ENCODE data around the gene TMEM125. TPM values are rescaled to one million over a fixed set of nuclear protein-coding genes. Genes with fewer than 3 reads are reported as not detected.

Gene TMEM125
- total RNA-seq, 1 donor = not detected

DNA sequence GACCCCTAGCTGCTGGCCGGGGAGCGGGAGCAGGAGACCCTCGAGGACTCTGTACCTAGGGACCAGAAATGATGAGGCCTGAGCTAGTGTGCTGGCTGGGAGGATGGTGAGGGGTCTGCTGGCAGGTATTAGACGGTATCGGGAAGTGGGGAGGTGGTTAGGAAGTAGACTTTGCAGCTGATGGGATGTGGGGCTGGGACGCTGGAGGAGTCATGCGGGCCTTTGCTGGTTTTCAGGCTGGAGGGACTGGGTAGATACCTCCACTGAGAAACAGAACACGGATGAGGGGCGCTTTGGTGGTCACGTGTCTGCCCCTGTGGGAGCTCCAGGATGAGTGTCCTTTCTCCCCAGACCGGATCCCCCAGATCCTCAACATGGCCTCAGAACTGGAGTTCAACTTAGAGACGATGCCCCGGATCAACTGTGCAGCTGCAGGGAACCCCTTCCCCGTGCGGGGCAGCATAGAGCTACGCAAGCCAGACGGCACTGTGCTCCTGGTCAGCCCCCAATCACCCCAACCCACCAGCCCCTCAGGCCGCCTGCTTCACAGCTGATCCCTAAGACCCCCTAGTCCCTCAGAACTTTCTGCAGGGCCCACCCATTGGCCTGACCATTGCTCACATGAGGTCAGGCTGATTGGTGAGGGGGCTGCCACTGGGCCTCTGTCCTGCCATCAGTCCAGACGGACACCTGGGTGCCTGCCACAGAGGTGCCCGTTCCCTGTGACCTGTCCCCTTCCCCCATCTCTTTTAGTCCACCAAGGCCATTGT, 39.0 kb downstream of the TMEM125 start:
- DNase-seq (ENCODE audit: low read depth) = no peak
- H3K4me3 ChIP-seq (ENCODE audit: low read depth, low read length) = no peak overlapping the region
- TF ChIP-seq, protein P1, sequence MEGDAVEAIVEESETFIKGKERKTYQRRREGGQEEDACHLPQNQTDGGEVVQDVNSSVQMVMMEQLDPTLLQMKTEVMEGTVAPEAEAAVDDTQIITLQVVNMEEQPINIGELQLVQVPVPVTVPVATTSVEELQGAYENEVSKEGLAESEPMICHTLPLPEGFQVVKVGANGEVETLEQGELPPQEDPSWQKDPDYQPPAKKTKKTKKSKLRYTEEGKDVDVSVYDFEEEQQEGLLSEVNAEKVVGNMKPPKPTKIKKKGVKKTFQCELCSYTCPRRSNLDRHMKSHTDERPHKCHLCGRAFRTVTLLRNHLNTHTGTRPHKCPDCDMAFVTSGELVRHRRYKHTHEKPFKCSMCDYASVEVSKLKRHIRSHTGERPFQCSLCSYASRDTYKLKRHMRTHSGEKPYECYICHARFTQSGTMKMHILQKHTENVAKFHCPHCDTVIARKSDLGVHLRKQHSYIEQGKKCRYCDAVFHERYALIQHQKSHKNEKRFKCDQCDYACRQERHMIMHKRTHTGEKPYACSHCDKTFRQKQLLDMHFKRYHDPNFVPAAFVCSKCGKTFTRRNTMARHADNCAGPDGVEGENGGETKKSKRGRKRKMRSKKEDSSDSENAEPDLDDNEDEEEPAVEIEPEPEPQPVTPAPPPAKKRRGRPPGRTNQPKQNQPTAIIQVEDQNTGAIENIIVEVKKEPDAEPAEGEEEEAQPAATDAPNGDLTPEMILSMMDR (IDR thresholded peaks at IDR 0.05; ENCODE audit: insufficient read depth, low read length) = no peak

DNA sequence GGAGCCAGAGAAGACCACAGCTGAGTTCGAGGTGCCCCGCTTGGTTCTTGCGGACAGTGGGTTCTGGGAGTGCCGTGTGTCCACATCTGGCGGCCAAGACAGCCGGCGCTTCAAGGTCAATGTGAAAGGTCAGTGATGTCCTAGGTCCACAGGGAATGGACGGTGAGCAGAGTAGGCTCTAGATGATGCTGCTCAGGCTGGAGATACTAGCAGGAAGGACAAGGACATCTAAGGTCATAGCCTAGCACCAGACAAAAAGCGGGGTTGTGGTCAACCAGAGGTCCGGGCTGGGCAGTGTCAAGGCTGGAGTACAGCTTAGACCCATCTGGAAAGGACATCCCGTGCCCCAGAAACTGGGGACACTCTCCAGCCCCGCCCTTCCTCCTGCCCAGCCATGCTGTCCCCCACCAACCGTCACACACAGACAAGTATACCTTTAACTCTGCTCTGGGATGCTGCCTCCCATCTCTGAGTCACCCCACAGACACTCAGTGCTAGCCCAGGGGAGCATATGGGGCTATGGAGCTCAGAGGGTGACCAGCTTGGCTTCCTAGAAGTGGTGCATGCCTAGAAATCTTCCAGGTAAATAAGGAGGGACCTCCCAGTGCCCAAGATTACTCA, 39.7 kb downstream of the TMEM125 start:
- no peak overlapping the region for H3K4me3 ChIP-seq (ENCODE audit: low read depth, low read length)
- DNase-seq (ENCODE audit: low read depth) = no peak
- TF ChIP-seq, protein P1 (IDR thresholded peaks at IDR 0.05; ENCODE audit: insufficient read depth, low read length) = no peak

DNA sequence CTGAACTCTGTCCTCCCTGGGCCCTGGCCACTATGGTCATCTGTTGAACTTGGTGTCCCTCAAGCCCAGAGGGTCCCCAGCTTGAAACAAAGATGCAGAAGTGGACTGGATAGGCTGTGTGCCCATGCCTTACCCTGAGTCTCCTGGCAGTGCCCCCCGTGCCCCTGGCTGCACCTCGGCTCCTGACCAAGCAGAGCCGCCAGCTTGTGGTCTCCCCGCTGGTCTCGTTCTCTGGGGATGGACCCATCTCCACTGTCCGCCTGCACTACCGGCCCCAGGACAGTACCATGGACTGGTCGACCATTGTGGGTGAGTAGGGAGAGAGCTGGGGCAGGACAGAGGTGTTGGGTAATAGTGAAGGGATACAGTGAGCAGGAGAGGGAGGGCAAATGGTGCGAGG, 41.7 kb downstream of the TMEM125 start:
- no peak overlapping the region for H3K4me3 ChIP-seq (ENCODE audit: low read depth, low read length)
- no peak for DNase-seq (ENCODE audit: low read depth)
- TF ChIP-seq, protein P1 (IDR thresholded peaks at IDR 0.05; ENCODE audit: insufficient read depth, low read length) = no peak

DNA sequence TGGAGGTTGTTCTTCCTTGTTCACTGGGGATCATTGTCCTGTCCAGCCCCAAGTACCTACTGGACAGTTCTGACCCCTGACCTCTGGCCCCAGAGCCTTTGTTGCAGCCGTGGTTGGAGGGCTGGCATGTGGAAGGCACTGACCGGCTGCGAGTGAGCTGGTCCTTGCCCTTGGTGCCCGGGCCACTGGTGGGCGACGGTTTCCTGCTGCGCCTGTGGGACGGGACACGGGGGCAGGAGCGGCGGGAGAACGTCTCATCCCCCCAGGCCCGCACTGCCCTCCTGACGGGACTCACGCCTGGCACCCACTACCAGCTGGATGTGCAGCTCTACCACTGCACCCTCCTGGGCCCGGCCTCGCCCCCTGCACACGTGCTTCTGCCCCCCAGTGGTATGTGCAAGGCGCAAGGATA, 42.4 kb downstream of the TMEM125 start:
- no peak for DNase-seq (ENCODE audit: low read depth)
- TF ChIP-seq, protein P1 (IDR thresholded peaks at IDR 0.05; ENCODE audit: insufficient read depth, low read length) = no peak

DNA sequence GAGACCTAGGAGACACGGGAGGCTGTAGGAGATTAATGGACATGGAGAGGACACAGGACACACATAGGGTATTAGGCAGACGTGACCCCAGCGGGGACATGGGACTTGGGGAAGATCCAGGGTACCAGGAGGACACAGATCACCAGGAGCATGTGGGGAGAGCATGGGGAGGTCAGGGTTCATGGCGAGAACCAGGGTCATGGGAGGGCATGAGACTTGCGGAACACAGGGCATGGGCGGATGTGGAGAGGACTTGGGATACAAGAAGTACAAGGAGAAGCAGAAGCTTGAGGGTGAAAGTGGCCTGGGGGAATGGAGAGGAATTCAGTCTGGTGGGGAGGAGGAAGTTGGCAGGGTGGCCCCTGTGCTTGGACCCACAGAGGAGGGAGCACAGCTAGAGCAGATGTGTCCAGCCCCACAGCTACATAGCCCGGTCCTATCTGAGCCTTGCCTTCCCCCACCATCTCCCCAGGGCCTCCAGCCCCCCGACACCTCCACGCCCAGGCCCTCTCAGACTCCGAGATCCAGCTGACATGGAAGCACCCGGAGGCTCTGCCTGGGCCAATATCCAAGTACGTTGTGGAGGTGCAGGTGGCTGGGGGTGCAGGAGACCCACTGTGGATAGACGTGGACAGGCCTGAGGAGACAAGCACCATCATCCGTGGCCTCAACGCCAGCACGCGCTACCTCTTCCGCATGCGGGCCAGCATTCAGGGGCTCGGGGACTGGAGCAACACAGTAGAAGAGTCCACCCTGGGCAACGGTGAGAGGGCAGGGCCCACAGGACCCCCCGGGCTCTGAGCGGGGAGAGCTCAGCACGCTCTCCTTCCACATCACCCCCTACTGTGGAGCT, 43.1 kb downstream of the TMEM125 start:
- no peak overlapping the region for H3K4me3 ChIP-seq (ENCODE audit: low read depth, low read length)
- TF ChIP-seq, protein P1 (IDR thresholded peaks at IDR 0.05; ENCODE audit: insufficient read depth, low read length) = no peak

More for the DNA sequence above, 42.4 kb downstream of the TMEM125 start:
- no peak overlapping the region for H3K4me3 ChIP-seq (ENCODE audit: low read depth, low read length)

DNA sequence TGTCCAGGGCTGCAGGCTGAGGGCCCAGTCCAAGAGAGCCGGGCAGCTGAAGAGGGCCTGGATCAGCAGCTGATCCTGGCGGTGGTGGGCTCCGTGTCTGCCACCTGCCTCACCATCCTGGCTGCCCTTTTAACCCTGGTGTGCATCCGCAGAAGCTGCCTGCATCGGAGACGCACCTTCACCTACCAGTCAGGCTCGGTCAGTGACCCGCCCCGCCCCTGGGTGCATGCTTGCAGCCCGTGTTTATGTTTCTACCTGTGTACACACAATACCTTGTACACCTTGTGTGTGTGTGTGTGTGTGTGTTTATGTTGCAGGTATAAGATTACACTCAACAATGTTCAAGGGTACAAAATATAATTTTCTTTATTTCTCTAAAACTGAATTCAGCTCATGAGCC, 44.0 kb downstream of the TMEM125 start:
- TF ChIP-seq, protein P1 (IDR thresholded peaks at IDR 0.05; ENCODE audit: insufficient read depth, low read length) = no peak
- no peak overlapping the region for H3K4me3 ChIP-seq (ENCODE audit: low read depth, low read length)
- DNase-seq (ENCODE audit: low read depth) = no peak

More for the DNA sequence above, 43.1 kb downstream of the TMEM125 start:
- no peak for DNase-seq (ENCODE audit: low read depth)
